T-cell (primary cell): ENCODE data around the gene RAB3C. TPM values are rescaled to one million over a fixed set of nuclear protein-coding genes. Genes with fewer than 3 reads are reported as not detected.

ENCODE experiments used
- ATAC-seq, 4 experiments: fragments of 200-7000 bp in 3 of 4; fragments of 150-1000 bp in 1 of 4; cut with Tn5 transposase; replicated peaks in 1 of 4; 1 replicate in 3 of 4; 2 replicates in 1 of 4; pipeline ENCODE4 v1.10.0; 2021; ENCODE audit warnings: moderate library complexity in 3 of 4, mild to moderate bottlenecking in 2 of 4, moderate number of reproducible peaks in 1 of 4
- CTCF ChIA-PET, 2 donors: fragments of 300-600 bp; sonication (Branson Sonifier 250); formaldehyde crosslinking; loops; one replicate each; lab custom pipeline; 2022; ENCODE audit warnings: antibody characterized with exemption in 2 of 2; lab: Charles Lee
- POLR2A ChIA-PET, 2 donors: fragments of 300-600 bp; sonication (Branson Sonifier 250); formaldehyde crosslinking; loops; one replicate each; lab custom pipeline; 2022; ENCODE audit warnings: antibody characterized with exemption in 2 of 2; lab: Charles Lee
- DNase-seq, 35 experiments: peaks; one replicate each; pipeline versions ENCODE4 v3.0.0 to v3.0.0-alpha.2; 2013 to 2023
- H3K27ac ChIP-seq: one replicate; pipeline ENCODE4 v1.5.1; 2013; ENCODE audit warnings: low read length
- H3K27me3 ChIP-seq, 2 experiments: replicated peaks in 1 of 2; 1 replicate in 1 of 2; 2 replicates in 1 of 2; pipeline versions ENCODE4 v1.6.1 to v1.7.0; 2013; ENCODE audit warnings: low read length in 1 of 2, mixed read lengths in 1 of 2; ENCODE audit not compliant: control insufficient read depth in 2 of 2, insufficient read depth in 2 of 2; ENCODE audit errors: extremely low read depth in 1 of 2
- H3K36me3 ChIP-seq, 2 donors: 1 replicate in 1 of 2; 2 replicates in 1 of 2; pipeline versions ENCODE4 v1.6.1 to v1.7.0; 2013; ENCODE audit warnings: low read length in 1 of 2; ENCODE audit not compliant: control insufficient read depth in 2 of 2, insufficient read depth in 1 of 2; ENCODE audit errors: extremely low read depth in 1 of 2
- H3K4me1 ChIP-seq, 2 experiments: 1 replicate in 1 of 2; 2 replicates in 1 of 2; pipeline versions ENCODE4 v1.6.1 to v1.7.0; 2013; ENCODE audit warnings: low read length in 2 of 2, mixed read lengths in 1 of 2; ENCODE audit not compliant: insufficient read depth in 2 of 2, control insufficient read depth in 1 of 2; ENCODE audit errors: extremely low read depth in 1 of 2
- H3K4me3 ChIP-seq, 2 donors: 1 replicate in 1 of 2; 2 replicates in 1 of 2; pipeline versions ENCODE4 v1.5.1 to v1.7.0; 2013; ENCODE audit warnings: mild to moderate bottlenecking in 2 of 2, low read length in 1 of 2, moderate library complexity in 1 of 2; ENCODE audit not compliant: control insufficient read depth in 1 of 2; ENCODE audit errors: extremely low read depth in 1 of 2
- H3K9me3 ChIP-seq: 2 replicates; pipeline ENCODE4 v1.7.0; 2013
- H3K27ac Mint-ChIP-seq, 2 donors: one replicate each; pipeline ENCODE4 v1.8.0; 2020 to 2021; ENCODE audit warnings: mild to moderate bottlenecking in 2 of 2, mixed read lengths in 2 of 2
- H3K27me3 Mint-ChIP-seq, 2 donors: one replicate each; pipeline ENCODE4 v1.8.0; 2021 to 2022; ENCODE audit warnings: mixed read lengths in 2 of 2
- H3K36me3 Mint-ChIP-seq: one replicate; pipeline ENCODE4 v1.8.0; 2021; ENCODE audit warnings: mixed read lengths
- H3K4me1 Mint-ChIP-seq, 3 donors: one replicate each; pipeline ENCODE4 v1.8.0; 2020 to 2022; ENCODE audit warnings: mixed read lengths in 3 of 3, mild to moderate bottlenecking in 1 of 3
- H3K4me3 Mint-ChIP-seq, 3 donors: one replicate each; pipeline ENCODE4 v1.8.0; 2020 to 2022; ENCODE audit warnings: mild to moderate bottlenecking in 3 of 3, mixed read lengths in 3 of 3, moderate library complexity in 3 of 3
- H3K9me3 Mint-ChIP-seq, 3 donors: one replicate each; pipeline ENCODE4 v1.8.0; 2020 to 2022; ENCODE audit warnings: mixed read lengths in 3 of 3
- WGBS: methylation state at CpG from one replicate; pipeline ENCODE4 v1.1.5; 2013; ENCODE audit warnings: missing lambda C conversion rate; ENCODE audit not compliant: insufficient coverage; 5-methylcytosine and 5-hydroxymethylcytosine counted together
- total RNA-seq, 35 experiments: library from RNA in 6 of 35; stranded (reverse) in 6 of 35; fragments of 120-200 nt in 1 of 35; gene quantifications; one replicate each; pipeline versions ENCODE4 v1.2.1 to v1.2.4 and lab custom pipeline; 2013 to 2026

RAB3C gene
- total RNA-seq, 5 donors from 2014 or later (not counting 1 experiment from before 2014, with no cell fraction given), result not detected

GRCh38 chr5:58751222-58751837 lies 168.5 kb downstream of the RAB3C start:
- Histone ChIP-seq H3K27me3 (no peaks in the 10 kb centered on the region), H3K4me3 (no peak overlapping the region), H3K9me3 (no peaks in the 10 kb centered on the region), H3K36me3 (no peaks in the 10 kb centered on the region), H3K27ac (no peak overlapping the region), H3K4me1 (no peaks in the 10 kb centered on the region)
- no peaks in the 10 kb centered on the region for H3K9me3 Mint-ChIP-seq
- H3K27me3 Mint-ChIP-seq, result peaks cover 4 to 5% of the 10 kb centered on the region in 2 donors
- ChIA-PET CTCF (no interaction called here), POLR2A (interaction anchor here in 1 of 2 donors (0.7 kb wide), 1 partner anchor 36 kb away, joined by 3 read pairs; no protein-coding TSS in a partner anchor)
- H3K4me3 Mint-ChIP-seq, result no peak overlapping the region
- ATAC-seq, result peak in 1 of 4 experiments; percentile 27
- H3K36me3 Mint-ChIP-seq, result no peaks in the 10 kb centered on the region
- no peak for DNase-seq
- no peaks in the 10 kb centered on the region for H3K4me1 Mint-ChIP-seq
- H3K27ac Mint-ChIP-seq, result no peak overlapping the region
- 26% methylated on average over 2 of the region's 4 CpGs for WGBS

- Mint-ChIP-seq H3K9me3 (no peaks in the 10 kb centered on the region), H3K27me3 (peaks cover 4 to 5% of the 10 kb centered on the region in 2 donors), H3K4me1 (no peaks in the 10 kb centered on the region), H3K4me3 (no peak overlapping the region), H3K36me3 (no peaks in the 10 kb centered on the region), H3K27ac (no peak overlapping the region)
- Histone ChIP-seq H3K4me1 (no peaks in the 10 kb centered on the region), H3K36me3 (no peaks in the 10 kb centered on the region), H3K27me3 (no peaks in the 10 kb centered on the region), H3K9me3 (no peaks in the 10 kb centered on the region), H3K27ac (no peak overlapping the region), H3K4me3 (no peak overlapping the region)
- ChIA-PET CTCF (no interaction called here), POLR2A (no interaction called here)
- no peak for DNase-seq
- WGBS, result 91% methylated on average over 1 of the region's 1 CpG
- ATAC-seq, result no peak
Observed at GRCh38 chr5:58752104-58752503, 169.2 kb downstream of the RAB3C start.

- no peak overlapping the region for H3K4me3 ChIP-seq
- WGBS, result no CpG with 5 or more reads among the region's 5 CpGs
- no peak overlapping the region for H3K27ac Mint-ChIP-seq
- CTCF ChIA-PET, result interaction anchor here in 1 of 2 donors (0.7 kb wide), 1 partner anchor 133 kb away, joined by 3 read pairs; no protein-coding TSS in a partner anchor
- no peaks in the 10 kb centered on the region for H3K27me3 ChIP-seq
- no peaks in the 10 kb centered on the region for H3K9me3 ChIP-seq
- ATAC-seq (no peak), DNase-seq (no peak)
- peaks cover 0 to 3% (median 2%) of the 10 kb centered on the region in 3 donors for H3K4me1 Mint-ChIP-seq
- no peaks in the 10 kb centered on the region for H3K9me3 Mint-ChIP-seq
- no peak overlapping the region for H3K4me3 Mint-ChIP-seq
- no peak overlapping the region for H3K27ac ChIP-seq
- no peaks in the 10 kb centered on the region for H3K36me3 Mint-ChIP-seq
- no peaks in the 10 kb centered on the region for H3K4me1 ChIP-seq
- H3K27me3 Mint-ChIP-seq, result peaks cover 4 to 5% of the 10 kb centered on the region in 2 donors
- POLR2A ChIA-PET, result no interaction called here
- no peaks in the 10 kb centered on the region for H3K36me3 ChIP-seq
Observed at GRCh38 chr5:58753446-58753845, 170.6 kb downstream of the RAB3C start.

- WGBS, result 100% methylated on average over 2 of the region's 6 CpGs
- Mint-ChIP-seq H3K27me3 (peaks cover 4 to 5% of the 10 kb centered on the region in 2 donors), H3K9me3 (no peaks in the 10 kb centered on the region), H3K36me3 (no peaks in the 10 kb centered on the region), H3K4me3 (no peak overlapping the region), H3K4me1 (peaks cover 6 to 10% (median 10%) of the 10 kb centered on the region in 3 donors), H3K27ac (no peak overlapping the region)
- H3K9me3 ChIP-seq, result no peaks in the 10 kb centered on the region
- no peaks in the 10 kb centered on the region for H3K36me3 ChIP-seq
- H3K4me3 ChIP-seq, result no peak overlapping the region
- DNase-seq, result no peak
- H3K4me1 ChIP-seq, result peaks cover 0 to 2% of the 10 kb centered on the region in 2 experiments
- no peaks in the 10 kb centered on the region for H3K27me3 ChIP-seq
- ChIA-PET POLR2A (no interaction called here), CTCF (interaction anchor here in 1 of 2 donors (0.6 kb wide), 1 partner anchor 66 kb away, joined by 3 read pairs; no protein-coding TSS in a partner anchor)
- ATAC-seq, result no peak
- H3K27ac ChIP-seq, result no peak overlapping the region
Observed at GRCh38 chr5:58754250-58754649, 171.4 kb downstream of the RAB3C start.

- POLR2A ChIA-PET, result no interaction called here
Observed at GRCh38 chr5:58755397-58755796, 172.5 kb downstream of the RAB3C start.

GRCh38 chr5:58759745-58760144 lies 176.9 kb downstream of the RAB3C start:
- Mint-ChIP-seq H3K4me3 (peak overlapping the region; percentile 70 to 76 (median 71)), H3K4me1 (peaks cover 27 to 34% (median 32%) of the 10 kb centered on the region in 3 donors), H3K36me3 (no peaks in the 10 kb centered on the region), H3K9me3 (no peaks in the 10 kb centered on the region), H3K27ac (peak overlapping the region; percentile 24 to 53), H3K27me3 (peaks cover 0 to 2% of the 10 kb centered on the region in 2 donors)
- ATAC-seq (peak in 3 of 4 experiments; percentile 15 to 46 (median 23)), DNase-seq (peak in 1 of 35 experiments; percentile 30)
- peaks cover 2 to 4% of the 10 kb centered on the region in 2 experiments for H3K4me1 ChIP-seq
- no peaks in the 10 kb centered on the region for H3K27me3 ChIP-seq
- CTCF ChIA-PET, result no interaction called here
- no peaks in the 10 kb centered on the region for H3K36me3 ChIP-seq
- no peaks in the 10 kb centered on the region for H3K9me3 ChIP-seq
- peak overlapping the region; percentile 51 for H3K27ac ChIP-seq
- WGBS, result 0% methylated on average over 2 of the region's 4 CpGs
- POLR2A ChIA-PET, result interaction anchor here in 1 of 2 donors (0.7 kb wide), 1 partner anchor 113 kb away, joined by 3 read pairs; no protein-coding TSS in a partner anchor
- peak overlapping the region; percentile 2 to 37 for H3K4me3 ChIP-seq

More at GRCh38 chr5:58755397-58755796, 172.5 kb downstream of the RAB3C start:
- Mint-ChIP-seq H3K4me1 (peaks cover 17 to 21% (median 21%) of the 10 kb centered on the region in 3 donors), H3K36me3 (no peaks in the 10 kb centered on the region), H3K4me3 (no peak overlapping the region), H3K27ac (no peak overlapping the region), H3K27me3 (peaks cover 4 to 5% of the 10 kb centered on the region in 2 donors), H3K9me3 (no peaks in the 10 kb centered on the region)
- CTCF ChIA-PET, result no interaction called here
- ATAC-seq (no peak), DNase-seq (no peak)
- no peak overlapping the region for H3K4me3 ChIP-seq
- H3K36me3 ChIP-seq, result no peaks in the 10 kb centered on the region
- H3K9me3 ChIP-seq, result no peaks in the 10 kb centered on the region
- peaks cover 2 to 3% of the 10 kb centered on the region in 2 experiments for H3K4me1 ChIP-seq
- H3K27me3 ChIP-seq, result no peaks in the 10 kb centered on the region
- no peak overlapping the region for H3K27ac ChIP-seq
- 89% methylated on average over 2 of the region's 3 CpGs for WGBS
